GM15510 (cell line): ENCODE measurements around the gene OCA2.

Source experiments
- POLR2A ChIP-seq: IDR thresholded peaks from 3 replicates; pipeline ENCODE4 v1.6.1; 2011; ENCODE audit warnings: borderline replicate concordance; ENCODE audit not compliant: insufficient read length; ENCODE audit errors: extremely low read depth

Gene OCA2

DNA sequence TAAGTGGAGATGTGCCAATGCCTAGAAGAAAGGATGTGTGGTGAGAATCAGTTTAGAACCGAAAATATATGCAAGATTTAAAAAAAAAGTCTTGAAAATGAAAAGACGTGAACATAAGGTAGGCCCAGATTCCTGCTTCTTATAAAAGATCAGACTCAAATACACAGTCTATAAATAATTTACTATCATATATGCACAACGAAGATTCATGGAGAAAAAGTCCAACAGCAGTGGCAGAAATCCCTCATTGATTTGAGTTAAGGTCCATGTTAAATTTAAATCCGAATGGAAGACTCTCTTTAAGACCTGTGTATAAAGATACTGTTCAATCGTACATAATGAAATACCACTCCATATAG, 227.2 kb downstream of the OCA2 start:
- no peak for TF ChIP-seq POLR2A

DNA sequence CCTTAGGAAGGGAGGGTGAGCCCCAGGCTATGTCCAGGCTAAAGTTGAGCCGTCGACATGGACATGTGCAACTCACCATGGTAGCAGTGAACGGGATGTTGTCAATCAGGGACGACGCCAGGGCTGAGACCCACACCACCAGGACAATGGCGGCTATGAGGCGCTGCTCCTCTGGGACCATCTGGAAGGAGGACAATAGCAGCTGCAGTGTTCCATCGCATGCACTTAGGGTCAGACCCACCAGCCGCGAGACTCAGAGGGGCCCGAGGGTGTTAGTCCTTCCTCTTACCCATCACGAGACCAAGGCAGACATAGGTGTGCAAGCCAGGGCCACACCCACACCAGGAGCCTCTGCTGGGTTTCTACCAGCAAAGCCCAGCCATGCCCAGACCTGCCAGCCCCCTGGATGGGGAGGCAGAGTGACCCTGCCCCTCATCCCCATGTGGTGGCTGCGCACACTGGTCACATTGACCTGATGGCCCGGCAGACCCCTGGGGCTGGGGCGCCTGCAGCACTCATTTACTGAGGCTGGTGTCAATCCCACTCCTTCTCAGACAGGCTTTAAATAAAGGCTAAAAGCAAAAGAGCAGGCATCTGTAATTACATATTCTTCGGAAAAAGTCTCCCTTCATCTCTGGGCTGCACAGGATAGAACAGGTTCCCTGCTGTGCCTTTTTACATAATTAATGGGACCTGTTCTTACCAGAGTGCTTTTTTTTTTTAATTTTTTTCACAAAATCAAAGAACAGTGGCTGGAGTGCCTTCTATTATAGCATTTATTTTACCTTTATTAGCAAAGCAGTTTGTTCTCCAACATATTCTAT, 227.8 kb downstream of the OCA2 start:
- TF ChIP-seq POLR2A = no peak

DNA sequence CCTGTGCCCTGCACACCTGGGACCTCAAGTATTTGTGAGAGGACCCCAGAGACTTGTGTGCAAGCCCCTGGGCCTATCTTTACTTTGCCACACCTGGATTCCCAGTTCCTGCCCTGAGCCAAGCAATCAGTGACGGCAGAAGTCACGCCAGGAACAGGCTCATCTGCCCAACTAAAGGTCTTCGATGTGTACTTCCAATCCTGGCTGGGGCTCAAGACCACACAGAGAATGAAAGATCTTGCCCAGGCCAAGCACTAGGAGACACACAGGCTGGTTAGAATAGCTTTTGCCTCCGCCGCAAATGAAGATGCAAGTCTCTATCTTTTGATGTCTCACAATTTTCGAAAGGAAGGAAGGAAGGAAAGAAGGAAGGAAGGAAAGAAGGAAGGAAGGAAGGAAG, 228.8 kb downstream of the OCA2 start:
- no peak for TF ChIP-seq POLR2A

DNA sequence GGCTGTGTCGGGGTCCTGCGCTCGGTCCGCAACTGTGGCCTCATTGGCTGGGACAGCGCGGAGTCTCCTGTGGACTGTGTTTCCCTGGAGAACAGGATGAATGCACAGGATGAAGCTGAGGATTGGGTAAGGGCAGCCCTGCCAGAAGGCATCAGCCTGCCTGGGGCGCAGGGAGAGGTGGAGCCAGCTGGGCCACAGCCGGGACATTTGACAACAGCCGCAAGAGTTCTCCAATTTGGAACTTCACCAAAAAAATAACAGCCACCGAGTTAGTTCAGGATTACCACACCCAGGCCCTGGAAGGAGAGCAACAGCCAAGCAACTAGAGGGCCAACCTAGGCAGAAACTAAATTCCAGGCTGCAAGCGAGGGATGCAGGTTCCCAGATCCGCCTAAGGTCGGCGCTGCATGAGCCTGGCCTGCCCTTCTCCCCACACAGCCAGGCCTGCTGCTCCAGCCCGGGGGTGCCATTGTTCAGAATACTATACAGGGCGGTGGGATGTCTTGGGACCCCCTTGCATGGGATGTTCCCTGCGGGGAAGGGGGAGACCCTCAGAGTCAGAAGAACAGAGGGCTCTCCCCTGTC, 229.3 kb downstream of the OCA2 start:
- TF ChIP-seq POLR2A = no peak

- no peak for TF ChIP-seq POLR2A
Observed at GRCh38 chr15:27868828-27869404, 230.2 kb downstream of the OCA2 start.

- TF ChIP-seq POLR2A = no peak
Observed at GRCh38 chr15:27867861-27868260, 231.3 kb downstream of the OCA2 start.

GRCh38 chr15:27866505-27867165, 232.5 kb downstream of the OCA2 start:
- no peak for TF ChIP-seq POLR2A

- TF ChIP-seq POLR2A = no peak
Observed at GRCh38 chr15:27865926-27866325, 233.2 kb downstream of the OCA2 start.

DNA sequence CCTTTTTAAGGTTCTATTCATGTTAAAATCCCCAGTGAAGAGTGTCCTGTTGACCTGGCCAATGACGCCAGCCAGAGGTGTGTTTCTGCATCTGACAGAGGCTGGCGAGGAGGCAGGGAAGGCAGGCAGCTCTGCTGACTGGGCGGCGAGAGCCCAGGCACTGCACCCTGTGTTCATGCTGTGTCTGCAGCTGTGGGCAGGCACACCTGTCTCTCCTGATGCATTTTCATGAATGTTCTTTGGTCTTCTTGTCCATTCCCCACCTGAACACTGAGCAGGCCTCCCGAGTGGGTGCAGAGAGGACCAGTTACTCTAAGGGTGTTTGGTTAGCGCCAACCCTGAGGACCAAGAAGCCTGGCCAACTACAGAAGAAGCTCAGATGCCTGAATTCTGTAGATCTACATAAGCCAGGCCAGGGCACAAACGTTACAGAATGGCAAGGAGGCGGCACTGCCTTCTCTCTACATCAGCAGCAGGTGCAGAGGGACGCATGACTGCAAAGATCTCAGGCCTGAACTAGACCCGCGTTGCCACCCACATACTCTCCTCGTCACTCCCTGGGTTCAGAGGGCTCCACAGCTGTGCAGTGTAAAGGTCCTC, 233.7 kb downstream of the OCA2 start:
- no peak for TF ChIP-seq POLR2A

DNA sequence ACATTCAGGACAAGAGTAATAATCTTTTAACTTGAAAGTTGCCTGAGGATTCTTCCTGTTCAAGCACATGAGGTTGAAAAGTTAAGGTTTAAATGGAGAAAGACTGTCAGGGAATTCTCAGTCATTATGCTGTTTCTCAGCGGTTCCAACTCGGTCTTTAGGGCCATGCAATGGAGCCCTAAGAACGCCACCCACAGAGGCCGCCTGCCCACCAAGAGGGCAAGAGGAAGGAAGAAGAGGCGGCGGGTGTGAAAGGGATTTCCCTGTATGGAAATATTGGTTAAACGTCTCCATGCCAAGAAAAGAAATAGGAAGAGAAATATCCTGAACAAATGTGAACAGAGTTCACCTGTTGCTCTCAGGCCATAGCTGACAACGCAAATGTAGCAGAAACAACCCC, 234.4 kb downstream of the OCA2 start:
- TF ChIP-seq POLR2A = no peak

GRCh38 chr15:27864086-27864485, 235.0 kb downstream of the OCA2 start:
- TF ChIP-seq POLR2A = no peak

- TF ChIP-seq POLR2A = no peak
Observed at GRCh38 chr15:27863000-27863399, 236.1 kb downstream of the OCA2 start.

DNA sequence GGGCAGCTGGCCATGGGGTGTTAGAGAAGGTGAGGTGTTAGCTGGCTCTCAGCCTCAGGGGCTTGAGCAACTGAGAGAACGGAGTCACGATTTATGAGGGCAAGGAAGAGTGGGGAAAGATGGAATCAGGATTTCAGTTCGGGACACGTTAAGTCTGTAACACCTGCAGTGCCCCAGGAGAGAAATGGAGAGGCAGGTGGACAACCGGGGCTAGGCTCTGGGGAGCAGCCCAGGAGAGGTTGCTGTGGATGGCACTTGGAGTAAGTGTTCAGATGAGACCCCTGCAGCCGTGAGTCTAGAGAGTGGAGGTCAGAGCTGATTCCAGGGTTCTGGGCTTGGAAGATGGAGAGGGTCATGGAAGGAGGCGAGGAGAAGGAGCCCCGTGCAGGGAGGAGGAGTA, 237.9 kb downstream of the OCA2 start:
- TF ChIP-seq POLR2A = no peak

GRCh38 chr15:27855137-27855536, 244.0 kb downstream of the OCA2 start:
- TF ChIP-seq POLR2A = no peak

- no peak for TF ChIP-seq POLR2A
Observed at GRCh38 chr15:27854601-27855000, 244.5 kb downstream of the OCA2 start.

DNA sequence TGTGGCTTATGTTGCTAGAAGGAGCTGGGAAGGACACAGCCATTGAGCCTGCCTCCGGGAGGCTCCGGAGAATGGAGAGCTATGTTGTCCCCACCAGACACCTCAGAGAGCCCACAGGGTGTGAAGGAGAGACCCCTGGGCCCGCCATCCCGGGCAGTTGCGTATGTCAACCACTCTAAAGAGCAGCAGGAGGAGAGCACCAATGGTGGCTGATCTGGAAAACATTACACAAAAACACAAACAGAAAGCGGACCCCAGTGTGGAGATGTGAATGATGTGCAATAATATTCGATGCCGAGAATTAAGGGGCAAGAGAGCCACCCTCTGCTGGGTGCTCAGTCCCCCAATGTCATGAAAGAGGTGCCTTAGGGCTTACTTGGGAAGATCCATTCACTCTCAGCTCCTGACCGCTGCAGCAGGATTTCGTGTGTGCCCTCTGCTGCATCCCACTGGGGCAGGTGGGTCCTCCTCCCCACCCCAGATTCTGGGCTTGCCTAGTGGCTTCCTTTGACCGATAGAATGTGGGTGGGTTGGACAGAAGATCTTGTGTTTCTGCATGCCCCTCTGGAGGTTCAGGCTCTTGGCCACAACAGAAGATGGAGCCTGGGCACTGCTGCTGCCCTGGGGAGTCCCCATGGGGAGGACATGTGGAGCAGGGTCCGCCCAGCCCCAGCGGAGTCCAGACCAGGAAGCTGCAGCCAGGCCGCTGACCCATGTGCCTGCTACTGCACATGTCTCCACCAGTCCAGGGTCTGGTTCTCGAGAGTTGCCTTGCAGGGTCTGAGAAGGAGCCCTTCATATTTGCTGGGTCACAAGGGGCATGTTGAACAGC, 245.3 kb downstream of the OCA2 start:
- TF ChIP-seq POLR2A = no peak
